K562 (cell line): ENCODE measurements around the gene ST6GALNAC2. TPM values are rescaled to one million over a fixed set of nuclear protein-coding genes. Genes with fewer than 3 reads are reported as not detected.
A peak's percentile ranks its signal among the peaks of the same experiment; 100 is the strongest.

ENCODE experiments used
- ARID1B ChIP-seq: fragments of 450-650 bp; IDR thresholded peaks from 2 replicates; pipeline ENCODE4 v1.6.1; 2016; ENCODE audit warnings: antibody characterized with exemption, mild to moderate bottlenecking, inconsistent platforms
- ASH1L ChIP-seq: fragments of 450-650 bp; IDR thresholded peaks from 2 replicates; pipeline ENCODE4 v1.6.1; 2018; ENCODE audit warnings: borderline replicate concordance, mild to moderate bottlenecking, low read depth; ENCODE audit not compliant: partially characterized antibody
- ATF7 ChIP-seq: fragments of 450-650 bp; IDR thresholded peaks from 2 replicates; pipeline ENCODE4 v1.7.1; 2014; ENCODE audit warnings: mild to moderate bottlenecking, moderate library complexity
- BRD9 ChIP-seq: fragments of 450-650 bp; IDR thresholded peaks from 2 replicates; pipeline ENCODE4 v1.6.1; 2018; ENCODE audit warnings: low read depth; ENCODE audit not compliant: partially characterized antibody
- DDX20 ChIP-seq: fragments of 450-650 bp; IDR thresholded peaks from 2 replicates; pipeline ENCODE4 v1.6.1; 2016; ENCODE audit warnings: missing genetic modification characterization, low read depth, mild to moderate bottlenecking, missing compliant biosample characterization, moderate library complexity
- ESRRA ChIP-seq: fragments of 450-650 bp; IDR thresholded peaks from 2 replicates; pipeline ENCODE4 v1.6.1; 2014; ENCODE audit warnings: low read depth, mild to moderate bottlenecking, moderate library complexity, borderline replicate concordance
- GTF2A2 ChIP-seq: IDR thresholded peaks from 2 replicates; pipeline ENCODE4 v1.6.1; 2016; ENCODE audit warnings: mild to moderate bottlenecking, missing genetic modification characterization, missing compliant biosample characterization
- HDGF ChIP-seq: fragments of 450-650 bp; IDR thresholded peaks from 2 replicates; pipeline ENCODE4 v1.6.1; 2016
- HIVEP1 ChIP-seq: fragments of 250-450 bp; sonication (Bioruptor Pico); IDR thresholded peaks from 2 replicates; pipeline ENCODE4 v1.4.0; 2020; ENCODE audit warnings: mild to moderate bottlenecking
- HSF4 ChIP-seq: fragments of 250-450 bp; sonication (Bioruptor Pico); IDR thresholded peaks from 2 replicates; pipeline ENCODE4 v2.1.2; 2022; ENCODE audit warnings: mild to moderate bottlenecking, moderate library complexity, borderline replicate concordance
- KHSRP ChIP-seq: fragments of 450-650 bp; IDR thresholded peaks from 2 replicates; pipeline ENCODE4 v1.6.1; 2017
- NFXL1 ChIP-seq: fragments of 450-650 bp; formaldehyde crosslinking; IDR thresholded peaks from 2 replicates; pipeline ENCODE4 v1.4.0; 2021; ENCODE audit warnings: mild to moderate bottlenecking
- RFX5 ChIP-seq: IDR thresholded peaks from 2 replicates; pipeline ENCODE4 v1.6.1; 2011; ENCODE audit warnings: low read depth, mild to moderate bottlenecking, improper control_type of control experiment, low read length
- STAG1 ChIP-seq: sonication (generic); formaldehyde crosslinking; IDR thresholded peaks from 2 replicates; pipeline ENCODE4 v1.5.0; 2020; ENCODE audit warnings: missing genetic modification reagents, borderline replicate concordance
- TFAM ChIP-seq: fragments of 250-450 bp; sonication (Bioruptor Pico); conservative IDR thresholded peaks from 2 replicates; pipeline ENCODE4 v1.5.0; 2021; ENCODE audit warnings: mild to moderate bottlenecking, moderate library complexity
- ZMIZ1 ChIP-seq, 2 experiments: fragments of 150-350 bp in 1 of 2; IDR thresholded peaks; 2 replicates each; pipeline ENCODE4 v1.6.1; 2012 to 2016; ENCODE audit warnings: low read depth in 2 of 2, low read length in 2 of 2, mild to moderate bottlenecking in 1 of 2, moderate library complexity in 1 of 2
- ZNF12 ChIP-seq: sonication (generic); formaldehyde crosslinking; IDR thresholded peaks from 2 replicates; pipeline ENCODE4 v1.4.0; 2020; ENCODE audit warnings: mild to moderate bottlenecking, missing genetic modification reagents
- ZNF24 ChIP-seq: fragments of 450-650 bp; IDR thresholded peaks from 2 replicates; pipeline ENCODE4 v1.6.1; 2016
- ZNF253 ChIP-seq: fragments of 250-450 bp; sonication (Bioruptor Pico); conservative IDR thresholded peaks from 2 replicates; pipeline ENCODE4 v1.6.1; 2021; ENCODE audit warnings: mild to moderate bottlenecking
- ZNF274 ChIP-seq: IDR thresholded peaks from 2 replicates; pipeline ENCODE4 v1.6.1; 2011; ENCODE audit warnings: low read depth, mild to moderate bottlenecking, low read length, moderate library complexity, borderline replicate concordance
- ZNF584 ChIP-seq: fragments of 200-800 bp; sonication (Bioruptor generic); IDR thresholded peaks from 2 replicates; pipeline ENCODE4 v1.6.1; 2016; ENCODE audit warnings: low read depth, mild to moderate bottlenecking, missing genetic modification characterization, missing compliant biosample characterization
- polyA plus RNA-seq, 8 experiments: library from polyadenylated mRNA; depleted of rRNA in 4 of 8; stranded (reverse) in 5 of 8; unstranded in 3 of 8; fragments of >200 nt; fragmentation: Nextera tagmentation in 2 of 8; fragmentation: Illumina TruSeq in 1 of 8; extraction: Ambion mirVana in 2 of 8; extraction: Trizol in 1 of 8; gene quantifications; 2 replicates each; pipeline versions ENCODE4 v1.2.1 to v1.2.3, GENCODE V29; 2011 to 2014; ENCODE audit warnings: inconsistent platforms in 1 of 8, missing spikeins in 1 of 8
- total RNA-seq, 7 experiments: library from RNA; depleted of rRNA in 6 of 7; stranded (reverse); fragments of >200 nt in 6 of 7; fragmentation: Illumina TruSeq in 2 of 7; extraction: Trizol in 2 of 7; gene quantifications; 2 replicates each; pipeline versions ENCODE4 v1.2.1 to v1.2.3, GENCODE V29; 2011 to 2021; ENCODE audit warnings: low replicate concordance in 1 of 7
- TF ChIP-seq, protein P1 (sequence below), 2 experiments: fragments of 200-800 bp in 1 of 2; sonication (Bioruptor generic) in 1 of 2; sonication (generic) in 1 of 2; formaldehyde crosslinking in 1 of 2; IDR thresholded peaks in 1 of 2; conservative IDR thresholded peaks in 1 of 2; 2 replicates each; pipeline versions ENCODE4 v1.5.0 to v1.6.1; 2016 to 2020; ENCODE audit warnings: missing compliant biosample characterization in 1 of 2, missing genetic modification characterization in 1 of 2, missing genetic modification reagents in 1 of 2

ST6GALNAC2 gene
- total and polyA plus RNA-seq, 9 of the 15 experiments (the other 6 are each of a cell fraction or from before 2014, with no cell fraction given) = 0.18 TPM; not detected in 8

GRCh38 chr17:76547642-76548202, 37.9 kb downstream of the ST6GALNAC2 start (continued):
- TF ChIP-seq ZNF253 (CRISPR knock-in tag) = no peak
- no peak for TF ChIP-seq RFX5
- no peak for TF ChIP-seq ZNF12 (CRISPR knock-in tag)
- TF ChIP-seq ZNF584 (CRISPR knock-in tag) = no peak
- TF ChIP-seq TFAM (CRISPR knock-in tag) = no peak
- no peak for TF ChIP-seq ZNF24
- TF ChIP-seq ASH1L = peak; percentile 10
- TF ChIP-seq BRD9 = peak; percentile 15
- no peak for TF ChIP-seq NFXL1
- TF ChIP-seq STAG1 = no peak
- TF ChIP-seq HSF4 (CRISPR knock-in tag) = no peak
- TF ChIP-seq HDGF = peak; percentile 98; the same call in 1 of the 2 replicates
- no peak for TF ChIP-seq DDX20 (tag)
- TF ChIP-seq GTF2A2 = no peak
- no peak for TF ChIP-seq ESRRA
- TF ChIP-seq, protein P1, sequence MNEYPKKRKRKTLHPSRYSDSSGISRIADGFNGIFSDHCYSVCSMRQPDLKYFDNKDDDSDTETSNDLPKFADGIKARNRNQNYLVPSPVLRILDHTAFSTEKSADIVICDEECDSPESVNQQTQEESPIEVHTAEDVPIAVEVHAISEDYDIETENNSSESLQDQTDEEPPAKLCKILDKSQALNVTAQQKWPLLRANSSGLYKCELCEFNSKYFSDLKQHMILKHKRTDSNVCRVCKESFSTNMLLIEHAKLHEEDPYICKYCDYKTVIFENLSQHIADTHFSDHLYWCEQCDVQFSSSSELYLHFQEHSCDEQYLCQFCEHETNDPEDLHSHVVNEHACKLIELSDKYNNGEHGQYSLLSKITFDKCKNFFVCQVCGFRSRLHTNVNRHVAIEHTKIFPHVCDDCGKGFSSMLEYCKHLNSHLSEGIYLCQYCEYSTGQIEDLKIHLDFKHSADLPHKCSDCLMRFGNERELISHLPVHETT (CRISPR knock-in tag; conservative IDR thresholded peaks at IDR 0.05 in 1 of 2, IDR thresholded peaks at IDR 0.05 in 1 of 2) = no peak
- peak; percentile 18; the same call in 1 of the 2 replicates for TF ChIP-seq KHSRP
- TF ChIP-seq HIVEP1 = no peak
- no peak for TF ChIP-seq ZNF274
- no peak for TF ChIP-seq ZMIZ1 (IDR thresholded peaks at IDR 0.05; ENCODE audit: low read depth in 2 of 2, low read length in 2 of 2)
- TF ChIP-seq ATF7 = no peak
- peak; percentile 37; the same call in 1 of the 2 replicates for TF ChIP-seq ARID1B
